Tracheal epithelial cell (primary cell): ENCODE measurements around the gene CSN2. TPM values are rescaled to one million over a fixed set of nuclear protein-coding genes. Genes with fewer than 3 reads are reported as not detected.

ENCODE experiments used
- total RNA-seq: library from RNA; depleted of rRNA; stranded (reverse); fragments of >200 nt; gene quantifications from 2 replicates; pipeline ENCODE4 v1.2.1, GENCODE V29; 2014

The CSN2 gene, protein sequence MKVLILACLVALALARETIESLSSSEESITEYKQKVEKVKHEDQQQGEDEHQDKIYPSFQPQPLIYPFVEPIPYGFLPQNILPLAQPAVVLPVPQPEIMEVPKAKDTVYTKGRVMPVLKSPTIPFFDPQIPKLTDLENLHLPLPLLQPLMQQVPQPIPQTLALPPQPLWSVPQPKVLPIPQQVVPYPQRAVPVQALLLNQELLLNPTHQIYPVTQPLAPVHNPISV
- not detected in 2 replicates for total RNA-seq

DNA sequence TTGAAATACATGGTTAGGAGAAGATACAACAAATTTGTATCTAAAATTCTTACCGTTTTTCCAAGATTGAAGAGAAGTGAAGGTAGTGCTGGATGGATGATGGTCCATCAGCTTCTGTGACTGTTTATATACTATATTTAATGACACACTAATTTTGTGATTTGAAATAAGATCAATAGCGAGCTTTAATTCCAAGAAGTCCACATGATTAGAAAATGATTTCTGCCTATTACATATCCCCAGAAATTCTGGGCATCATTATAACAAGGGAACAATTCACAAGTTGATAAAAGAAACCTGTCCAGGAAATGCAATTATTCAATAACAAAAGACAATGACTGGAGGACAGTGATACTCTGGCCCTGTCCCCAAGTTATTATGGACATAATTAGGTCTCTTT lies at the start of gene CSN2:
Gene CSN2, minus strand, starts transcription at position 101 of the 400 bp plus-strand sequence. CDS start 4,733 bp downstream, outside the sequence.

DNA sequence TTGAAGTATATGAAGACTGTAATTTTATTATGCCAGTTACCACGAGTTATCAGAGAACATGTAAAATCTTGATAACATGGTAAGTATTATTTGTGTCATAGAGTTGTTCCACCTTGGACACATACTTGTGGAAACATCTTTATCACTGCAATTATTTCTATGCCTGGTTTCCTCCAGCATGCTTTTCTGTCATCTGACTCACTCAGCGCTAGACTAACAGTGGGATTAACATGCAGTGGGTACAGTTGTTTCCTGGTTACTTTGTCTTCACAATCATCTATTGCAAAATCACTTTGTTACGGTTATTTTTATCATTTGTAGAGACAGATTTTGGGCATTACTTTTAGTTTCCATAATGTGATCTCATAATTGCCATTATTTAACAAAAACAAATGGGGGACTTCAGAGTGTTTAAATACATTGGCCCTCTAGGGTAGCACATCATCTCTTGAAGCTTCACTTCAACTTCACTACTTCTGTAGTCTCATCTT lies 30.0 kb upstream of the CSN2 start, which contains the start of gene STATH:
Gene STATH, plus strand, starts transcription at position 441 of the 491 bp plus-strand sequence. CDS start 2,472 bp downstream, outside the sequence.

DNA sequence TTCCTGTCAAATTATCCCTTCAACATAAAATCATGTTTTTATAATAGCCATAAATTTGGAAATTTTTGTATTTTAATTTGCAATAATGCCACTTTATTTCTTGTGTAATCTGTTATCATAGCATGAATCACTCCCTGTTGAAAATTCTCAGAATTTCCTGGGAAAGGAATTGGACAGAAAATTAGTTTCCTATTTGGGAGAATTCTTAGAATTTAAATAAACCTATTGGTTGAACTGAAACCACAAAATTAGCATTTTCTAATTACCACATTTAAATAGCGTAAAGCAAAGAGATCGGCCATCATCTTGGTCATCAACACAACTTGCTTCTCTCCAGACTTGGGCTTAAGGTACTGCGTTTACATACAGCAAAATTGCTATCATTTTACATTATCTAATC lies 34.8 kb downstream of the CSN2 start, which contains the start of gene CSN1S1:
Gene CSN1S1, plus strand, starts transcription at position 301 of the 400 bp plus-strand sequence. CDS start 1,488 bp downstream, outside the sequence.

Other genes with a start within 250 kb of the CSN2 start
- gene SULT1B1, start 205.1 kb downstream of the CSN2 start, total RNA-seq = under 0.01 TPM in 1 of 2 replicates, not detected in the other
- gene SULT1E1, start 105.6 kb downstream of the CSN2 start, total RNA-seq = 0.24 and 0.64 TPM in 2 replicates
- not detected in 2 replicates for gene CSN1S1, start 34.7 kb downstream of the CSN2 start, total RNA-seq
- not detected in 2 replicates for gene STATH, start 30.2 kb upstream of the CSN2 start, total RNA-seq
- gene HTN3, start 62.7 kb upstream of the CSN2 start, total RNA-seq = not detected in 2 replicates
- not detected in 2 replicates for gene HTN1, start 84.7 kb upstream of the CSN2 start, total RNA-seq
- not detected in 2 replicates for gene PRR27, start 188.5 kb upstream of the CSN2 start, total RNA-seq
- gene ODAM, start 230.0 kb upstream of the CSN2 start, total RNA-seq = not detected in 2 replicates